ENCODE data around the gene A3GALT2.

Gene A3GALT2

DNA sequence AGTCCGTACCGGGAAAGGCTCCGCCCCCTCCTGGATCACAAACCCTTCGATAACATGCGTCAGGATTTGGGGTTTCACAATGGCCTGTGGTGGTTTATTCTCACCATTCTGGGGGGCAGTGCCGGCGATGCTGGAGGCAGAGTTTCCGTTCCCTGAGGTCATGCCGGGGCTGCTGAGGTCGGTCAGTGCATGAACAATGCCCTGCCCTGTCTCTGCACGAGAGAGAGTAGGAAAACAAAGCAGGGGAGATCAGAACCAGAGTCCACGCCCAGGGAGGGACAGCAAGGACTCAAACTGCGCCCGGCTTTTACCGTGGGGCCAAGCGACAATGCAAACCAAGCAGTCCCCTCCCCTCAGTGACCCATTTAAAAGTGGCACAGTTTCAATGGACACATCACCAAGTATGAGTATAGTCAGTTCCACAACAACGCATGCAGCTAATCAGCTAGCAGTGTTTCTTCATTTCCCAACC lies 13.2 kb upstream of the A3GALT2 start:
- no peak for DNase-seq (ENCODE audit: low read depth, low spot score)

DNA sequence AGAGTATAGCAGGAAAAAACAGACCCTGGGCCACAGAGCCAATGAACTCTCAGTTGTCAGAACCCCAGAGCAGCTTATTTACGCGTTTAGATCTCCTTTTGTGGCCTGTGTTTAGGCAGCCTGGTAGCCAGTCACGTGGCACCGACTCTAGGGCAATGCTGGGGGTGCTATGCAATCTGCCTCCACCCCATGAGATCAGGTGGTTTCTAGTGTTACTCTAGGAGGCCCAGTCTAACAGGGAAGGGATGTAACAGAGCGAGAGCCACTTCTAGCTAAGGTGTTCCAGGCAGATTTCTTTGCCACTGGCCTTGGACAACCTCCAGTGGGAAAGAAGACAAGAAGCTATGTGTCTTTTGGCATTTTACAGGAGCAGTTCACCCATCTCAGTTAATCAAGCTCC lies 12.0 kb upstream of the A3GALT2 start:
- no peak for DNase-seq (ENCODE audit: low read depth, low spot score)
- peak overlapping the region; percentile 60 for H3K27ac ChIP-seq

More for the DNA sequence above, 13.2 kb upstream of the A3GALT2 start:
- peak overlapping the region; percentile 60 for H3K27ac ChIP-seq

DNA sequence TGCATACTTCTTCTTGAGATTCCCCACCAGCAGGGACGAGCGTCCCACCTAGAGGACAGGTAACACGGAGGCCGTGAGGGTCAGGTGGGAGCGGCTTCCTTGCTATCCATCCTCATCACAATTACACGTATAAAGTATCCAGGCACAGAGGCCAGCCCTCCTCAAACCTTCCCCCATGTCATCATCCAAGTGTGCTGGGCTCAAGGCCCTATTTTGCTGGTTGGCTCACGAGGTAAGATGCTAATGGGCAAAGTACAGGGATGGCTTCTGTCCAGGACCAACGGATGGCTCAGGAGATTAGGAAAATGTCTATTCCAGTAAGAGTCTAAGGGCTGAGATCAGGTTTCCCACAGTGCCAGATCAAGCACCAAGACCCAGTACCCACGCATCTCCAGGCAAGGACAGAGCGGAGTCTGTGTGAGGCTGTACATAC lies 11.5 kb upstream of the A3GALT2 start:
- H3K27ac ChIP-seq = peak overlapping the region; percentile 60
- no peak for DNase-seq (ENCODE audit: low read depth, low spot score)

DNA sequence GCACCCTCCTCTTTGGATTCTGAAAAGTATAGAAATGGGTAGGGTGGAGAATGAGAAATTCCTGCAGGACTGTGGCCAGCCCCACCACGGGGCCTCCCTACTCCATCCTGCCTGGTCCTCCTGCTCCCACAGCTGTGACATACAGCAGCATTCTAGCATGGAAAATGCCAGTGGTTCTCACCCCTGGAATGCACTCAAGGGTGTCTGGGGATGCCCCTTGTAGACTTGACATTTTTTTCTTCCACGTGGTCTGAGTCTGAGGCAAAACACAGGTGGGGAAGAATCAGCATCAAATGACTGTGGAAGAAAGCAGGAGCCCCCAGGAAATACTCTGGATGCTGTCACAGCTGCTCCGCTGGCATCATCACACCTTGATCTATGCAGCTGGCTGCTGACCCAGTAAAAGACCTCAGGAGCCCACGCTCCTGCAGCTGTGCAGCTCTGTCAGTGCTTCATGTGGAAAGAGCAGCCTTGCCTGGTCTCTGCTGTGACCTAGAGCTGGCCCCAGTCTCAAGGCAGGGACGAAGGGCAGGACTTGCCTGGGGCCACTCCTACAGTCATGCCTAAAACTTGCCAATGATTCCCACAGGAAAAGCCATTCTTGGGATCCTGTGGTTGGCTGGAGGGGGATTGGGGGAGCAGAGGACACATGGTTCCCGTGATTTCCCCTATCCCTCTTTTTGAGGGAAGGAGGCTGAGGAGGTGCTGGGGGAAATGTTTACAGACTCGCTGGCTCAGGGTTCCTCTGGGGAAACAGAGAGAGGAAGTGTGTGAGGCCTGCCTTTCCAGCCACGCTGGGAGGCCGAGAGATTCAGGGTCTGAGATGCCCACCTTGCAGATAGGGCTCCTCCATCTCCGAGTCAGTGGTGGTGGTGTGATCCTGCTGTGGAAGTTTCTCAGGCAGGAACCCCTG lies 10.8 kb upstream of the A3GALT2 start:
- DNase-seq (ENCODE audit: low read depth, low spot score) = no peak
- H3K27ac ChIP-seq = peak overlapping the region; percentile 60

DNA sequence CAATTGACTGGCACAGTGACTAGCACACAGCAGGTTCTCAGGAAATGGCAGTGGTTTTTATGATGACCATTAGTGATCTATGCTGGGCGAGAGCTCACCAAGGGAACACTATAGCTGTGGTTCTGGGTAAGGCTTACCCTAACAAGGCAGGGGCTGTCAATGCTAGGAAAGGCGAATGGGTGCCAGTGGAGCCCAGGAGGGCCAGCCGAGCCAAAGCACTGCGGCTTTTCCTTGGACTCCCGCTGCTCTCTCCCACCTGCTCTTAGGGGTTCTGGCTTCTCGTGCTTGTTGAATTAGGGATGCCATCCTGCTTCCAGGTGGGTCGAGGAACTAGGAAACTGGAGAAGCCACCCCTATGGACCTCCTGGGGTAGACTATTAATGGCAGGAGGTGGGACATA lies 10.0 kb upstream of the A3GALT2 start:
- DNase-seq (ENCODE audit: low read depth, low spot score) = no peak
- peak overlapping the region; percentile 60 for H3K27ac ChIP-seq

DNA sequence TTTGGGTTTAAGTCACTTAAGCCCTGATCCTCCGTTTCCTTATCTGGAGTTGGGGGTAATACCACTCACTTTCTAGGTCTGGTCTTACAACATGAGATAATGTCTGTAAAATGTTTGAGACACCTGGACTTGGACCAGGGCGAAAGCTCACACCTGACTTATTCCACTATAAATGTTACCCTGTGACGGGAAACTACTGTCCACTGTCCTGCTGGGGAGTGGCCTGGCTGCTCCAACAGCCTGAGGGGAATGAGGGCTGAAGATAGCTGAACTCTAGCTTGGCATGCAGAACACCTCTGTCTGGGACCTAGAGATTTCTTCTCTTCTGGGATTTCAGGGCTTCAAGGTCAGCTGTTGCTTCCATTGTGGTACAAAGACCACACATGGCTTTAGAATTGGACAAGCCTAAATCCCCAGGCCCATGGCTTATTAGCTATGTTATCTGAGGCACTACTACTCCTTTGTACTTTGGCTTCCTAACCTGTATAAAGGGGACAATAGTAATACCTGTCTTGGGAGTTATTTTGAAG lies 9.5 kb upstream of the A3GALT2 start:
- peak overlapping the region; percentile 60 for H3K27ac ChIP-seq
- no peak for DNase-seq (ENCODE audit: low read depth, low spot score)

DNA sequence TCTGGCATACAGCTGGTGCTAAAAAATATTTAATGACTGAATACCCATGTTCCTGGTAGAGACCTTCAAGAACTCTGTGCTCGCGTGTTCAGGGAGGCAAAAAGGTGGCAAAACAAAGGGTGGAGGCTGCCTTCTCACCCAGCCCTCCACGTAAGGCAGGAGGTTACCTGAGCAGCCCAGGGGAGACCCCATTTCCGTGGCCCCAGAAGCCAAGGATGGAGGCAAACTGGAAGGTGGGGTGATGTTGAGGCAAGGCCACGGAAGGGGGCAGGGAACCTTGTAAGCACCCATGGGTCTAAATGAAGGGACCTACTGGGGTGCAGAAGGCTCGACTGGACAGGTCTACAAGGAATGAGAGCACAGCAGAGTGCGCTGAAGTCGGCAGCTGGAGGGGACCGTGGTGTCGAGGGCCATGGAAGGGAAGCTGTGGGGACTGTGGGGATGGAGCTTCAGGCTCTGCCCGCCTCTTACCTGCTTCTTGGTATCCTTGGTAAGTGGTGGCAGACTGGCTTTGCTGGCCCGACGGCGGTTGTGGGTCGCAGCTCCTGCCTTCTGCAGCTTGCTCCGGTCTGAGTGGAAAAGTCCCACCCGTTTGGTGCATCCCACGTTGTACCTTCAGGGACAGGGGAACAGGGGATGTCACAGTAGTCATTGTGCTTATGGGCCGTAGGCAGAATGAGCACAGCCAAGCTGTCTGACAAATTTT lies 8.9 kb upstream of the A3GALT2 start:
- DNase-seq (ENCODE audit: low read depth, low spot score) = no peak
- H3K27ac ChIP-seq = peak overlapping the region; percentile 60

DNA sequence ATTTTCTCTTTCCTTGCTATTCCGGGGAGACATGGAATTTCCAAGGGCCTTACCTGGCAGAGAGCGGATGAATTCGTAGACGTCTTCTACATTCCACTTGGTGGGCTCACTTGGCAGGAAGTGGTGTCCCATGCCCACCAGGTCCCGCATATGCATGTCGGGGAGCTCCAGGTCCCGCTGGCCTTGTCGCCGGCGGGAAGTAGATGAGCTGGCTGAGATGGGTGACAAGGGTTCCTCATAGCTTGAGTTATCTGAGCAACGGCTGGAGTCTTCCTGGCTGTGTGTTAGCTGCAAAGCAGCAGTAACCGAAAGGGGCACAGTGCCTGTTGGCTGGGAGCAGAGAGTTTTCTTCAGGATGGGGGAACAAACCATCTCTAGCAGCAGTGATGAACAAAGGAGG lies 7.9 kb upstream of the A3GALT2 start:
- H3K27ac ChIP-seq = peak overlapping the region; percentile 60
- DNase-seq (ENCODE audit: low read depth, low spot score) = no peak

DNA sequence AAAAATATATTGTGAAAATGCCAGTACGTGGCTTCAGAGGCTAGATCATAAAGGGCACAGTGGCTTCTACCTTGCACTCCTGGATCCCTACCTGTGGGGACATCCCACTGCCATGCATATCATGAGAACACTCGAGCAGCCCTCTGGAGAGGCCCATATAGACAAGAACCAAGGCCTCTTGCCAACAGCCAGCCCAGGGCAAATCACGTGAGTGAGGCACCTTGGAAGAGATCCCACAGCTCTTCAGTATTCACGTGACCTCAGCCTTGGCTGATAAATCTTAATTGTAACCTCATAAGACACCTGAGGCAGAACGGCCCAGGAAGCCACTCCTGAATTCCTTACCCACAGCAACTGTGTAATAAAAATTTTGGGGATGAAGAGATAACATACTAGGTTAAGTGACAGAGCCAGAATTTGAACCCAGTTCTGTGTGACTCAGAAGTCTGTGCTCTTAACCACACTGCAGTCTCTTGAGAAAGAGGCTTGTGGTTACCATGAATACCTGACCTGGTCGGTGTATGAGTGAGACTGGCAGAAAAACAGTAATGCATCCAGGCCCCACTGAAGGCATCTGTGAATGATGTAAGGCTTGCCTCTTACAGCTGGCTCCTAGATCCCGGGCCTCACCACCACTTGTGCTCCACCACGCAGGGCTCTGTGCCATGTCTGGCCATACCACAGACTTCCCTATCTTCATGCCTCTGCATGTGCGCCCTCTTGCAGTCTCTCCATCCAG lies 6.9 kb upstream of the A3GALT2 start:
- peak overlapping the region; percentile 60 for H3K27ac ChIP-seq
- DNase-seq (ENCODE audit: low read depth, low spot score) = peak; percentile 95

DNA sequence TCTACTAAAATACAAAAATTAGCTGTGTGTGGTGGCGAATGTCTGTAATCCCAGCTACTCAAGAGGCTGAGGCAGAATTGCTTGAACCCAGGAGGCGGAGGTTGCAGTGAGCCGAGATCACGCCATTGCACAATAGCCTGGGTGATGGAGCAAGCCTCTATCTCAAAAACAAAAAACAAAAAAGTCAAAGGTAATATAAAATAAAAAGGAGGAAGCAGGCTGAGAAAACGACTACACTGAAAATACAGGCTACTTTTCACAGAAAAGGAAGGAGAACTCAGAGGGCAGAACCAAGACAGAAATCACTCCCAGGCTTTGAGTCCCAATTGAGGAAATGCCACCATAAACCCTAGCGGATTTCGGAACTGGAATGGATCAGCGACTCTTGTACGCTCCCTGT lies 5.9 kb upstream of the A3GALT2 start:
- peak overlapping the region; percentile 60 for H3K27ac ChIP-seq
- no peak for DNase-seq (ENCODE audit: low read depth, low spot score)

DNA sequence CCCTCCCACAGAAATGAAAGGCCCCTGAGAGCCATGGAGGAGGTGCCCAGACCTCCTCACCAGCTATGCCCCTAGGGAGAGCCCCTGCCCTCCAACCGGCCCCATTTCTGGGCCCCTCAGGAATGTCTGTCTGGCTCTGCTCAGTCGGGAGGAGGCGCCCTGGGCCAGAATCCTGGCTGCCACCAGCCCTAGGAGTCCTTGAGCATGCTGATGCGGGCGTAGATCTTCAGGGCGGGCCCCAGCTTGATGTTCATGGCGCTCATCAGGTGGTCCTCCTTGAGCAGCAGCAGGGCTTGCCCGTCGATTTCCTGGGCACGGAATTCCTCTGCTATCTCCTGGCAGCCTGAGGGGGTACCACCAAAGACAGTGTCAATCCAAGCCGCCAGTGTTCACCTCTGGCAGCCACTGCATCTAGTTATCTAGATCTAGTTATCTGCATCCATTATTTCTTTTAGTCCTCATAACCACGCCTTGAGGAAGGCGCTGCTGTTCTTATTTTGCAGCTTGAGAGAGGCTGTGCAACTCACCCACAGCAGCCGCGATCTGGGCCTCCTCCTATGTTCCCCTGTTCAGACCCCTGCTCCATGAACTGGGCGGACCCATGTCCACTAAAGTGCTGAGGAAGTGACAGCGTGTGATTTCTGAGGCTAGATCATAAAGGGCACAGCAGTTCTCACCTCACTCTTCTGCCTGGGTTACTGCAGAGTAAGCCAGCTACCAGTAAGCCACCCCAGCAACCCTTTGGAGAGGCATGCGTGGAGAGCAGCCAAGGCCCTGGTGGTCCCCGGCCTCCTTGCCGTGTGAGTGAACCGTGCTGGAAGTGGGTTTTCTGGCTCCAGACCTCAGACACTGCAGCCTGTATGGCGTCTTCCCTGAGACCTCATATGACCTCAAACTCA lies 4.0 kb upstream of the A3GALT2 start:
- no peak for DNase-seq (ENCODE audit: low read depth, low spot score)
- no peak overlapping the region for H3K27ac ChIP-seq

DNA sequence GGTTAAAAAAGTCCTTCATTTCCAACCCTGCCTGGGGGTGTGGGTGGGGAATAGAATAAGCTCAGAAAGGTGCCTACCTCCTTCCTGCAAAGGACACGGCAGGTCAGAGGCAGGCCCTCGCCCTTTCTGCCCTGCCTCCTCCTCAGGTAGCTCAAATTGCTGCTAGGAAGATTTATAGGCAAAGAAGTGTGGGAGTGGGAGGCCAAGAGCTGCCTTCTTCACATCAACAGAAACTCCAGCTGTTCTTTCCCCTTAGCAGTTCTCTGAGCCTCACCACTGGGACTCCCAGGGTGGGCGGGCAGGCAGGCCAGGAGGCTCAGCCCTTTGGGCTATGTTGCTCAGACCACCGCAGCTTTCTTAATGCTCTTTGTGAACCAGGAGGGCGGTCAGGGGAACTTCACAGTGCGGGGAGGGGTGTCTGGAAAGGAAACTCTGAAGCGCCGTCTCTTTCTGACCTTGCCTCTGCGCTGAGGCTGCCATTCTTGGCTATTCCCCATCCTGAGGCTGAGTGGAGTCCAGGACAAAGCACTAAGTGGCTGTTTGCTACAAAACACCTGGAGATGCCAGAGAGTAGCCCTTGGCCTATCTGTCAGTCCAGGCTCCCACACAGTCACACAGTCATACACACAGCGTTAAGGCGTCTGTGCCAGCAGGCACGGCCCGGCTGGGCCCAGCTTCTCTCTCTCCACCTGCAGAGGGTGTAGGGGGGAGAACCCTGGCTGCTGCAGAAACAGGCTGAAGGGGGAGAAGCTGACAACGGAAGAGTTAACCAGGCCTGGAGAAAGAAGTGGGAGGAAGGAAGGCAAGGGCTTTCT lies 3.0 kb upstream of the A3GALT2 start:
- DNase-seq (ENCODE audit: low read depth, low spot score) = no peak
- no peak overlapping the region for H3K27ac ChIP-seq

DNA sequence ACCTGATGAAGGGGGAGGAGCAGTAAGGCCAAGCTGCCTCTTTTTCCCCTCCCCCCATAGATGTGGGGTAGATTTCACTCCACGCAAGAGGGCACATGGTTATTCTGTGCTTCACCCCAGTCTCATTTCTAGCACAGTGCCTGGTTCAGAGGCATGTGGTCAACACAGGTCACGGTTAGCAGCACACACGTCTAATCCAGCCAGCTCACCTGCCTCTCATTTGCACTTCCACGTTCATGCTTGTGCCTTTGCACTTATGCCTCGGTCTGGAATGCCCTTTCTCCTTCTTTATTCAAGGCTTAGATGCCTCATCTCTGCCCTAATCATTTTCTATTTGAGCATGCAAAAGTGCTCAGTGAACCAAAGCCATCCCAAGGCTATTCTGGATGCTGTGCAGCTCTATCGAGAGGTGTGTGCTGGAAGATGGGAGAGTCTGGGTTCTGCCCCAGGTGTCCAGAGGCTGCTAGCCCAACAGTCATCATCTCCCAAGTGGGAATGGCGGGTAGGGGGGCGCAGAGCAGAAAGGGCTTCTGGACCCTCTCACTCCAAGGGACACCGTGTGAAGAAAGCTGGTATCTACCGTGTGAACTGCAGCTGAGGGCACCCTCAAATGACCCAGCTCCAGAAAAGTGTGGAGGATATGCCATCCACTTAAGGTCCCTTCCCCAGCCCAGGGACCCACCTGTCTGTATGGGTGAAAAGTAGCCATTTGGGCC lies 2.1 kb upstream of the A3GALT2 start:
- no peak for DNase-seq (ENCODE audit: low read depth, low spot score)

DNA sequence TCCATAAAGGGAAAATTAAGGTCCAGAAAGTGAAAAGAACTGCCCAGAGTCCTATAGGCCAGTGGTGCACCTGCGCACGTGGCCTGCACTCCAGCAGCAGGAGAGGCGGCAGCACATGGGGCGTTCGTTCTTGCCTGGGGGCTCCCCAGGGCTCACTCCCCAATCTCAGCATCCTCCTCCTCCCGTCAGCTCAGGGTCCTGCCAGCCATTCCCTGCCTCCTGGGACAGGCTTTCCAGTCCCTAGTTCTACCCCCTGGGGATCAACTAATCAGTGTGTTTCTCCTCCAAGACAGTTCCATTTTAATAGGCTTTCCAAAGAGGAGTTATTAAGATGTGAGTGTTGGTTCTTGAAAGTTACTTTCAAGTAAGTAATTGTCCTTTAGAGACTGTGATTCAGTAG lies 1.2 kb upstream of the A3GALT2 start:
- H3K27ac ChIP-seq = no peak overlapping the region
- no peak for DNase-seq (ENCODE audit: low read depth, low spot score)

More for the DNA sequence above, 2.1 kb upstream of the A3GALT2 start:
- no peak overlapping the region for H3K27ac ChIP-seq

DNA sequence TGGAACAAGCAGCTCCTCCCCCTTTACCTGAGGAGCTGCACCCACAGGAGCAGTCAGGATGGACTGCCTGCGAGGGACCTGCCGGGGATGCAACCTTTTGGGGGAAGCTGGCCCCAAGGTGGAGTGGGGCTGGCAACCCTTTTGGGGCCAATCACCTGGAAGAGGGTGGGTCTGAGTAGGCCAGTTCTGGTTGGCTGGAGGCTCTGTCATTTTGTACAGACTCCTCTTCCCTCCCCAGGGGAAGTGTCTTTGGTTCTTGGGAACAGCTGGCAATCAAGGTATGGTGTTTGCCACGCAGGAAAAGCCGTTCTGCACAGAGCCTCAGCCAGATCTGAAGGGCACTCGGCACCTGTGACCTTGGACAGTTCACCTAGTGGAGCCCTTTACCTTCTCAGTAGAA lies 280 bp upstream of the A3GALT2 start:
- DNase-seq (ENCODE audit: low read depth, low spot score) = no peak
- no peak overlapping the region for H3K27ac ChIP-seq

DNA sequence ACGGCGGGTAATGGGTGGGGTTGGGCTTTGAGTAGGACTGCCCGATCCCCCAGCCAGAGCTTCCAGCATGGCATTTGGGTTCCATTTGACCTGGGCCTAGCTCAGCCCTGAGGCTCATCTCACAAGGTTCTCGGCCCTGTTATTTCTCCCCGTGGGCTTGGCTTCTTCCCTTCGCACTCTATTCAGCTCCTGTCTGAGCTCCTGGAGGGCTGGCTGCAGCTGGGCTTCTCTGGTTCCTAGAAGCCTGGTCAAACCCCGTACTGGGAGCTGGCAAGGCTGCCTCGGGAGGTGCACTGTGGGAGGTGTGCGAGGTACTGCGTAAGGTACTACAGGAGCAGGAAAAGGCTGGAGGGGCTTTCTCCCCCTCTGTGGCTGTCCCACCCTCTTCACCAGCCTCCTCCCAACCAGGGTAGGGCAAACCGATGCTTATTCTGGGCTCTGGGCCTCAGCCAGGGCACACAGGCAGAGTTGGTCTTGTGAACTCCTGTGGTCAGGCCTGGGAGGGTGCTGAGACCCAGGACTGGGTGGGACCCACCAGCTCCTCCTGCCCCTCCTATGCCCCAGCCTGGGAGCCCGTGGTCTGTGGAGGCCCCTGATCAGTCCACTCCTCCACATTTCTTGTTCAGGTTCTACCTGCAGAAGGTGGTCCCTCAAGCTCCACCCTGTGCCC lies 814 bp downstream of the A3GALT2 start:
- no peak for DNase-seq (ENCODE audit: low read depth, low spot score)
- H3K27ac ChIP-seq = no peak overlapping the region

DNA sequence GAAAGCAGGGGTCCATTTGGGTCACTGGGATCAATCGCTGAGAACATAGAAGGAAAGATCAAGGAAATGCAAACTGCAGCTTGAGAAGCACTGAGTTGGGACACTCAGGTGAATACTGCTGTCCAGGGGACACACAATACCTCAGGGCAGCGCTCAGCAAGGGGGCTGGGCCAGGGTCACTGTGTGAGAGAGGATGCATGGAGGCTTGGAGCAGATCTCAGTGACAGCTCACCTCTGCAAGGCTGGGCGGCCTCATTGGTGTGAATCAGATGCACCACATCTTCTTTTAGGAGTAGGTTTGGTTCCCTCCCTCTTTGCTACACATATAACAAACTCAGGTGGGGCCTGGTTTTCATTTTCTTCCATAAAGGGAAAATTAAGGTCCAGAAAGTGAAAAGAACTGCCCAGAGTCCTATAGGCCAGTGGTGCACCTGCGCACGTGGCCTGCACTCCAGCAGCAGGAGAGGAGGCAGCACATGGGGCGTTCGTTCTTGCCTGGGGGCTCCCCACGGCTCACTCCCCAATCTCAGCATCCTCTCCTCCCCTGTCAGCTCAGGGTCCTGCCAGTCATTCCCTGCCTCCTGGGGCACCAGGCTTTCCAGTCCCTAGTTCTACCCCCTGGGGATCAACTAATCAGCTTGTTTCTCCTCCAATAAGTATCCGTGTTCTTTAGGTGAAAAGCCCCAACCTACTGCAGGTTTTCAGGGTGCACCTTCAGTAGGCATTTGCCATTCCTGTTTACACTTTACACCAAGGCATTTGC lies 1.5 kb downstream of the A3GALT2 start:
- H3K27ac ChIP-seq = no peak overlapping the region
- no peak for DNase-seq (ENCODE audit: low read depth, low spot score)

Data from epithelial cell of prostate (primary cell).